Activated T-cell treated with anti-CD3 and anti-CD28 coated beads for 4 hours (primary cell): ENCODE results near the gene WNT3.

Experiments
- DNase-seq: peaks from one replicate; pipeline ENCODE4 v3.0.0-alpha.2; 2020

The WNT3 gene

GRCh38 chr17:46833840-46834208 lies 15.3 kb upstream of the WNT3 start:
- DNase-seq = no peak

GRCh38 chr17:46832945-46833839 lies 14.7 kb upstream of the WNT3 start:
- DNase-seq = no peak

- no peak for DNase-seq
These were observed 13.9 kb upstream of the WNT3 start for GRCh38 chr17:46832331-46832821.

- DNase-seq = no peak
These were observed 13.3 kb upstream of the WNT3 start for GRCh38 chr17:46831573-46832330.

GRCh38 chr17:46827274-46827673 lies 8.8 kb upstream of the WNT3 start:
- no peak for DNase-seq

GRCh38 chr17:46826116-46826515 lies 7.6 kb upstream of the WNT3 start:
- DNase-seq = no peak

- DNase-seq = no peak
These were observed 5.2 kb upstream of the WNT3 start for GRCh38 chr17:46823657-46824056.

GRCh38 chr17:46822388-46822921 lies 4.0 kb upstream of the WNT3 start:
- DNase-seq = no peak

- no peak for DNase-seq
These were observed 3.2 kb upstream of the WNT3 start for GRCh38 chr17:46821482-46822387.

- no peak for DNase-seq
These were observed 2.3 kb upstream of the WNT3 start for GRCh38 chr17:46820592-46821450.

GRCh38 chr17:46819906-46820351 lies 1.4 kb upstream of the WNT3 start:
- DNase-seq = no peak

GRCh38 chr17:46818929-46819859 lies 702 bp upstream of the WNT3 start:
- DNase-seq = no peak

- DNase-seq = no peak
These were observed 637 bp downstream of the WNT3 start for GRCh38 chr17:46817901-46818209.

- no peak for DNase-seq
These were observed 1.2 kb downstream of the WNT3 start for GRCh38 chr17:46817151-46817900.

GRCh38 chr17:46815474-46816353 lies 2.8 kb downstream of the WNT3 start:
- DNase-seq = no peak

GRCh38 chr17:46814446-46814845 lies 4.0 kb downstream of the WNT3 start:
- DNase-seq = no peak

- DNase-seq = no peak
These were observed 4.6 kb downstream of the WNT3 start for GRCh38 chr17:46813920-46814319.

- no peak for DNase-seq
These were observed 5.7 kb downstream of the WNT3 start for GRCh38 chr17:46812624-46813318.
